ENCODE results near the gene SHLD1. TPM values are rescaled to one million over a fixed set of nuclear protein-coding genes. Genes with fewer than 3 reads are reported as not detected.

Gene SHLD1
- total RNA-seq, 5 donors from 2014 or later (not counting 1 experiment from before 2014, with no cell fraction given): 10.0 to 15.8 (median 14.2) TPM

GRCh38 chr20:5825130-5825719 lies 75.0 kb downstream of the SHLD1 start:
- no peaks in the 10 kb centered on the region for H3K4me1 ChIP-seq (ENCODE audit: control insufficient read depth in 1 of 2, extremely low read depth in 1 of 2, insufficient read depth in 2 of 2, low read length in 2 of 2)
- ChIA-PET POLR2A (no interaction called here), CTCF (no interaction called here)
- DNase-seq: no peak
- no peaks in the 10 kb centered on the region for H3K9me3 ChIP-seq
- H3K4me3 Mint-ChIP-seq: no peak overlapping the region
- no peaks in the 10 kb centered on the region for H3K27me3 ChIP-seq (replicated peaks in 1 of 2; ENCODE audit: control insufficient read depth in 2 of 2, extremely low read depth in 1 of 2, insufficient read depth in 2 of 2, low read length in 1 of 2)
- 88% methylated on average over 8 of the region's 9 CpGs for WGBS (ENCODE audit: insufficient coverage)
- H3K9me3 Mint-ChIP-seq: no peaks in the 10 kb centered on the region
- H3K4me3 ChIP-seq (ENCODE audit: control insufficient read depth in 1 of 2, extremely low read depth in 1 of 2, low read length in 1 of 2): no peak overlapping the region
- no peaks in the 10 kb centered on the region for H3K27me3 Mint-ChIP-seq
- H3K4me1 Mint-ChIP-seq: peaks cover 2 to 26% (median 20%) of the 10 kb centered on the region in 3 donors
- H3K27ac ChIP-seq (ENCODE audit: low read length): no peak overlapping the region
- no peak for ATAC-seq (replicated peaks in 1 of 4)
- peaks cover 2 to 3% of the 10 kb centered on the region in 2 donors for H3K36me3 ChIP-seq (ENCODE audit: control insufficient read depth in 2 of 2, extremely low read depth in 1 of 2, insufficient read depth in 1 of 2, low read length in 1 of 2)
- H3K36me3 Mint-ChIP-seq: peaks cover 34% of the 10 kb centered on the region
- no peak overlapping the region for H3K27ac Mint-ChIP-seq

- no peak overlapping the region for H3K27ac Mint-ChIP-seq
Measured at GRCh38 chr20:5827098-5827853, 77.1 kb downstream of the SHLD1 start.

GRCh38 chr20:5827861-5828260 lies 77.7 kb downstream of the SHLD1 start:
- H3K4me3 Mint-ChIP-seq: no peak overlapping the region
- H3K9me3 ChIP-seq: no peaks in the 10 kb centered on the region
- no CpG with 5 or more reads among the region's 1 CpG for WGBS (ENCODE audit: insufficient coverage)

More at GRCh38 chr20:5827098-5827853, 77.1 kb downstream of the SHLD1 start:
- H3K4me3 Mint-ChIP-seq: no peak overlapping the region
- peaks cover 2 to 26% (median 20%) of the 10 kb centered on the region in 3 donors for H3K4me1 Mint-ChIP-seq
- H3K9me3 Mint-ChIP-seq: no peaks in the 10 kb centered on the region
- ChIA-PET CTCF (interaction anchor here in 1 of 2 donors (0.7 kb wide), 1 partner anchor 15 kb away, joined by 5 read pairs; no protein-coding TSS in a partner anchor), POLR2A (no interaction called here)
- DNase-seq (no peak), ATAC-seq (replicated peaks in 1 of 4) (no peak)
- Histone ChIP-seq H3K36me3 (ENCODE audit: control insufficient read depth in 2 of 2, extremely low read depth in 1 of 2, insufficient read depth in 1 of 2, low read length in 1 of 2) (peaks cover 0 to 3% of the 10 kb centered on the region in 2 donors), H3K9me3 (no peaks in the 10 kb centered on the region), H3K27ac (ENCODE audit: low read length) (no peak overlapping the region), H3K4me1 (ENCODE audit: control insufficient read depth in 1 of 2, extremely low read depth in 1 of 2, insufficient read depth in 2 of 2, low read length in 2 of 2) (no peaks in the 10 kb centered on the region), H3K27me3 (replicated peaks in 1 of 2; ENCODE audit: control insufficient read depth in 2 of 2, extremely low read depth in 1 of 2, insufficient read depth in 2 of 2, low read length in 1 of 2) (no peaks in the 10 kb centered on the region), H3K4me3 (ENCODE audit: control insufficient read depth in 1 of 2, extremely low read depth in 1 of 2, low read length in 1 of 2) (no peak overlapping the region)
- WGBS (ENCODE audit: insufficient coverage): 87% methylated on average over 13 of the region's 15 CpGs
- no peaks in the 10 kb centered on the region for H3K27me3 Mint-ChIP-seq
- peaks cover 29% of the 10 kb centered on the region for H3K36me3 Mint-ChIP-seq

GRCh38 chr20:5829241-5829809 lies 79.1 kb downstream of the SHLD1 start:
- Histone ChIP-seq H3K4me1 (ENCODE audit: control insufficient read depth in 1 of 2, extremely low read depth in 1 of 2, insufficient read depth in 2 of 2, low read length in 2 of 2) (no peaks in the 10 kb centered on the region), H3K36me3 (ENCODE audit: control insufficient read depth in 2 of 2, extremely low read depth in 1 of 2, insufficient read depth in 1 of 2, low read length in 1 of 2) (no peaks in the 10 kb centered on the region), H3K27ac (ENCODE audit: low read length) (no peak overlapping the region), H3K27me3 (replicated peaks in 1 of 2; ENCODE audit: control insufficient read depth in 2 of 2, extremely low read depth in 1 of 2, insufficient read depth in 2 of 2, low read length in 1 of 2) (no peaks in the 10 kb centered on the region), H3K4me3 (ENCODE audit: control insufficient read depth in 1 of 2, extremely low read depth in 1 of 2, low read length in 1 of 2) (no peak overlapping the region), H3K9me3 (no peaks in the 10 kb centered on the region)
- H3K9me3 Mint-ChIP-seq: peaks cover 0 to 6% (median 0%) of the 10 kb centered on the region in 3 donors
- H3K4me1 Mint-ChIP-seq: peaks cover 5 to 21% (median 14%) of the 10 kb centered on the region in 3 donors
- no peak overlapping the region for H3K27ac Mint-ChIP-seq
- POLR2A ChIA-PET: no interaction called here
- H3K27me3 Mint-ChIP-seq: no peaks in the 10 kb centered on the region
- 100% methylated on average over 1 of the region's 3 CpGs for WGBS (ENCODE audit: insufficient coverage)
- peaks cover 28% of the 10 kb centered on the region for H3K36me3 Mint-ChIP-seq
- no peak for DNase-seq
- ATAC-seq (replicated peaks in 1 of 4): no peak
- H3K4me3 Mint-ChIP-seq: no peak overlapping the region
- CTCF ChIA-PET: interaction anchor here in 1 of 2 donors (0.6 kb wide), 1 partner anchor 9 kb away, joined by 3 read pairs; no protein-coding TSS in a partner anchor

More at GRCh38 chr20:5827861-5828260, 77.7 kb downstream of the SHLD1 start:
- no peak for DNase-seq
- peaks cover 0 to 3% of the 10 kb centered on the region in 2 donors for H3K36me3 ChIP-seq (ENCODE audit: control insufficient read depth in 2 of 2, extremely low read depth in 1 of 2, insufficient read depth in 1 of 2, low read length in 1 of 2)
- no peaks in the 10 kb centered on the region for H3K27me3 ChIP-seq (replicated peaks in 1 of 2; ENCODE audit: control insufficient read depth in 2 of 2, extremely low read depth in 1 of 2, insufficient read depth in 2 of 2, low read length in 1 of 2)
- H3K27ac ChIP-seq (ENCODE audit: low read length): no peak overlapping the region
- no peak overlapping the region for H3K4me3 ChIP-seq (ENCODE audit: control insufficient read depth in 1 of 2, extremely low read depth in 1 of 2, low read length in 1 of 2)
- ChIA-PET POLR2A (no interaction called here), CTCF (no interaction called here)
- H3K36me3 Mint-ChIP-seq: peaks cover 26% of the 10 kb centered on the region
- no peaks in the 10 kb centered on the region for H3K4me1 ChIP-seq (ENCODE audit: control insufficient read depth in 1 of 2, extremely low read depth in 1 of 2, insufficient read depth in 2 of 2, low read length in 2 of 2)
- H3K9me3 Mint-ChIP-seq: no peaks in the 10 kb centered on the region
- H3K27me3 Mint-ChIP-seq: no peaks in the 10 kb centered on the region
- ATAC-seq (replicated peaks in 1 of 4): no peak
- peaks cover 2 to 22% (median 18%) of the 10 kb centered on the region in 3 donors for H3K4me1 Mint-ChIP-seq
- no peak overlapping the region for H3K27ac Mint-ChIP-seq

- Mint-ChIP-seq H3K27ac (no peak overlapping the region), H3K4me3 (no peak overlapping the region)
- ATAC-seq (replicated peaks in 1 of 4): no peak
Measured at GRCh38 chr20:5831539-5832237, 81.5 kb downstream of the SHLD1 start.

More at GRCh38 chr20:5831539-5832237, 81.5 kb downstream of the SHLD1 start:
- Mint-ChIP-seq H3K27me3 (no peaks in the 10 kb centered on the region), H3K4me1 (peaks cover 23 to 34% (median 34%) of the 10 kb centered on the region in 3 donors), H3K36me3 (peaks cover 28% of the 10 kb centered on the region), H3K9me3 (peaks cover 0 to 6% (median 4%) of the 10 kb centered on the region in 3 donors)
- ChIA-PET POLR2A (no interaction called here), CTCF (interaction anchor here in 1 of 2 donors (0.7 kb wide), 1 partner anchor 200 kb away, joined by 3 read pairs; no protein-coding TSS in a partner anchor)
- Histone ChIP-seq H3K27ac (ENCODE audit: low read length) (no peak overlapping the region), H3K27me3 (replicated peaks in 1 of 2; ENCODE audit: control insufficient read depth in 2 of 2, extremely low read depth in 1 of 2, insufficient read depth in 2 of 2, low read length in 1 of 2) (no peaks in the 10 kb centered on the region), H3K9me3 (no peaks in the 10 kb centered on the region), H3K4me1 (ENCODE audit: control insufficient read depth in 1 of 2, extremely low read depth in 1 of 2, insufficient read depth in 2 of 2, low read length in 2 of 2) (peaks cover 11 to 15% of the 10 kb centered on the region in 2 experiments), H3K36me3 (ENCODE audit: control insufficient read depth in 2 of 2, extremely low read depth in 1 of 2, insufficient read depth in 1 of 2, low read length in 1 of 2) (peaks cover 0 to 3% of the 10 kb centered on the region in 2 donors), H3K4me3 (ENCODE audit: control insufficient read depth in 1 of 2, extremely low read depth in 1 of 2, low read length in 1 of 2) (no peak overlapping the region)
- no peak for DNase-seq
- WGBS (ENCODE audit: insufficient coverage): 91% methylated on average over 5 of the region's 12 CpGs
